ENCODE measurements around the gene TBX20.
"Not testable (repeated sequence)": the region's sequence is repeated elsewhere in the genome, so short reads cannot be mapped to it uniquely, and the experiment has no call there.

The TBX20 gene

DNA sequence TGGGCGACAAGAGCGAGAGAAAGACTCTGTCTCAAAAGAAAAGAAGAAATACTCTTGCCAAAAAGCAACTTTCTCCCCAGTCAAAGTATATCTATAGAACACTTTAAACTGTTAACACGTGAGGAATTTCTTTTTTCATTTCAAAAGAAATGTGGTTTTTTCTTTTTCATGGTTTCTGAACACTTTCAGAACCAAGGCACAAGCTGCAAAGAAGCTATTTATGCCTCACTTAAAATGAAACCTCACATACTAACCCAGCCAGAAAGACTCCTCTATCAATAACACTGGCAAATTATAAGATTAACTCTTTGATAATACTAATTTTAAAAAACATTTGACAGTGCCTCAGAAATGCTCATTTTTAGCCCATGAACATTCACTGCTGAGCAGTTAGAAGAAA lies 20.9 kb downstream of the TBX20 start:
- no peak overlapping the region for H2AFZ ChIP-seq
- H3K27ac ChIP-seq, result no peak overlapping the region
- no peak overlapping the region for H3K4me2 ChIP-seq (ENCODE audit: low read length)
- H3K27me3 ChIP-seq (ENCODE audit: control insufficient read depth, insufficient read depth, low read length), result no peaks in the 10 kb centered on the region
- H3K4me1 ChIP-seq, result no peaks in the 10 kb centered on the region
- H3K4me3 ChIP-seq (ENCODE audit: low read depth, low read length), result no peak overlapping the region
- H3K36me3 ChIP-seq (ENCODE audit: control insufficient read depth, insufficient read depth, low read length), result no peaks in the 10 kb centered on the region
- H3K9me3 ChIP-seq (ENCODE audit: control insufficient read depth, low read length), result no peaks in the 10 kb centered on the region
- no peaks in the 10 kb centered on the region for H3K79me2 ChIP-seq
- H3K9ac ChIP-seq, result no peak overlapping the region
- TF ChIP-seq CTCF (IDR thresholded peaks at IDR 0.05), result no peak

GRCh38 chr7:35231221-35231620 lies 22.7 kb downstream of the TBX20 start:
- not testable (repeated sequence) for H3K36me3 ChIP-seq (ENCODE audit: control insufficient read depth, insufficient read depth, low read length); H3K4me3 ChIP-seq (ENCODE audit: low read depth, low read length); H3K27me3 ChIP-seq (ENCODE audit: control insufficient read depth, insufficient read depth, low read length); H3K4me2 ChIP-seq (ENCODE audit: low read length); H3K4me1 ChIP-seq; H3K27ac ChIP-seq; H3K79me2 ChIP-seq; H3K9ac ChIP-seq; H2AFZ ChIP-seq; H3K9me3 ChIP-seq (ENCODE audit: control insufficient read depth, low read length)

- not testable (repeated sequence) for H3K79me2 ChIP-seq; H3K27me3 ChIP-seq (ENCODE audit: control insufficient read depth, insufficient read depth, low read length); H2AFZ ChIP-seq; H3K27ac ChIP-seq; H3K4me2 ChIP-seq (ENCODE audit: low read length); H3K36me3 ChIP-seq (ENCODE audit: control insufficient read depth, insufficient read depth, low read length); H3K9me3 ChIP-seq (ENCODE audit: control insufficient read depth, low read length); H3K9ac ChIP-seq; H3K4me3 ChIP-seq (ENCODE audit: low read depth, low read length); H3K4me1 ChIP-seq
Measured at GRCh38 chr7:35229116-35229780, 24.7 kb downstream of the TBX20 start.

- H3K9ac ChIP-seq; H3K9me3 ChIP-seq (ENCODE audit: control insufficient read depth, low read length); H3K4me1 ChIP-seq; H3K36me3 ChIP-seq (ENCODE audit: control insufficient read depth, insufficient read depth, low read length); H2AFZ ChIP-seq; H3K27me3 ChIP-seq (ENCODE audit: control insufficient read depth, insufficient read depth, low read length); H3K4me3 ChIP-seq (ENCODE audit: low read depth, low read length); H3K4me2 ChIP-seq (ENCODE audit: low read length); H3K27ac ChIP-seq; H3K79me2 ChIP-seq: not testable (repeated sequence)
Measured at GRCh38 chr7:35228496-35229051, 25.3 kb downstream of the TBX20 start.

DNA sequence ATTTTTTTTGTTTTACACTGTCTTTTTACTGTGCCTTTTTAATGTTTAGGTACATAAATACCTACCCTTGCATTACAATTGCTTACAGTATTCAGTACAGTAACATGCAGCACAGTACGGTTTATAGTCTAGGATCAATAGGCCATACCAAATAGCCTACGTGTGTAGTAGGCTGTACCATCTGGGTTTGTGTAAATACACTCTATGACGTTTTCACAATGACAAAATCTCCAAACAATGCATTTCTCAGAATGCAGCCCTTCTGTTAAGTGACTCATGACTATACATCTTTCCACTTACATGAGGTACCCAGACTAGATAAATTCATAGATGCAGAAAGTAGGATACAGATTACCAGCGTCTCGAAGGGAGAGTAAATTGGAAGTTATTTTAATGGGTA lies 26.5 kb downstream of the TBX20 start:
- not testable (repeated sequence) for H3K9me3 ChIP-seq (ENCODE audit: control insufficient read depth, low read length); H3K4me3 ChIP-seq (ENCODE audit: low read depth, low read length); H3K4me2 ChIP-seq (ENCODE audit: low read length); H3K4me1 ChIP-seq; H3K9ac ChIP-seq; H3K36me3 ChIP-seq (ENCODE audit: control insufficient read depth, insufficient read depth, low read length); H3K79me2 ChIP-seq; H3K27ac ChIP-seq; H3K27me3 ChIP-seq (ENCODE audit: control insufficient read depth, insufficient read depth, low read length); H2AFZ ChIP-seq

DNA sequence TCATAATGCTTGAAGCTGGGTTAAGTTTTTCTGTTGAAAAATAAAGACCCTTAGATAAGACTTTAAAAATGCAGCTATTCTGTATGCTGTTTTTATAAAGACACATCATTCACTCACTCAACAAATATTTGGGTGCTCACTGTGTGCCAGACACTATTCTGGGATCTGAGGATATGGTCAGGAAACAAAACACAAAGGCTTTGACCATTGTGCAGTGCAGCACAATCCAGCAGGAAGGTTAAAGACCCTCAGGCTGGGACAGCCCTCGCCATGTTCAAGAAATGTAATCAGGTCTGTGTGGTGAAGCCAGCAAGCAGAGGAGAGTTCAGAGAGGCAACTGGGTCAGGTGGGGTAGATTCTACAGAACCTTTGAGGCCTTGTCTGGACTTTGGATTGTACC lies 31.5 kb downstream of the TBX20 start:
- not testable (repeated sequence) for H3K9ac ChIP-seq; H3K79me2 ChIP-seq; H3K27me3 ChIP-seq (ENCODE audit: control insufficient read depth, insufficient read depth, low read length); H3K4me3 ChIP-seq (ENCODE audit: low read depth, low read length); H3K9me3 ChIP-seq (ENCODE audit: control insufficient read depth, low read length); H3K4me2 ChIP-seq (ENCODE audit: low read length); H2AFZ ChIP-seq; H3K36me3 ChIP-seq (ENCODE audit: control insufficient read depth, insufficient read depth, low read length); H3K27ac ChIP-seq; H3K4me1 ChIP-seq

GRCh38 chr7:35220176-35220575 lies 33.7 kb downstream of the TBX20 start:
- H3K4me2 ChIP-seq (ENCODE audit: low read length); H3K27ac ChIP-seq; H3K36me3 ChIP-seq (ENCODE audit: control insufficient read depth, insufficient read depth, low read length); H3K9ac ChIP-seq; H3K27me3 ChIP-seq (ENCODE audit: control insufficient read depth, insufficient read depth, low read length); H3K4me3 ChIP-seq (ENCODE audit: low read depth, low read length); H3K79me2 ChIP-seq; H3K9me3 ChIP-seq (ENCODE audit: control insufficient read depth, low read length); H2AFZ ChIP-seq; H3K4me1 ChIP-seq: not testable (repeated sequence)

DNA sequence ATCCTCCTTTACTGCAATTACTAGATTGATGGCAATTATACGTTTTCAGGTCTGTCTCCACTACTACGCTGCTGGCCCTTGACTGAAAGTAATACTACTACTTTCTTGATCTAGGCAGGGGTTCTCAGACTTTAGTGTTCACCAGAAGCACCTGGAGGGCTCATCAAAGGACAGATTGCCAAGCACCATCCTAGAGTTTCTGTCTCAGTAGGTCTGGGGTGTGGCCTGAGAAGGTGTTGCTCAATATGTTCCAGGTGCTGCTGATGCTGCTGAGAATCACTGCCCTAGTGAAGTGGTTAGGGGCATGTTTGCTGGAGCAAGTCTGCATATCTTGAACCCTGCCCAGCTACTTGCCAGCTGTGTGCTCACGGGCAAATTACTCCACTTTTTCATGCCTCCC lies 37.9 kb downstream of the TBX20 start:
- not testable (repeated sequence) for H3K79me2 ChIP-seq; H3K9ac ChIP-seq; H3K27me3 ChIP-seq (ENCODE audit: control insufficient read depth, insufficient read depth, low read length); H3K9me3 ChIP-seq (ENCODE audit: control insufficient read depth, low read length); H3K4me1 ChIP-seq; H3K4me3 ChIP-seq (ENCODE audit: low read depth, low read length); H3K36me3 ChIP-seq (ENCODE audit: control insufficient read depth, insufficient read depth, low read length); H2AFZ ChIP-seq; H3K27ac ChIP-seq; H3K4me2 ChIP-seq (ENCODE audit: low read length)

GRCh38 chr7:35215063-35215462 lies 38.8 kb downstream of the TBX20 start:
- not testable (repeated sequence) for H3K9me3 ChIP-seq (ENCODE audit: control insufficient read depth, low read length); H3K36me3 ChIP-seq (ENCODE audit: control insufficient read depth, insufficient read depth, low read length); H2AFZ ChIP-seq; H3K4me2 ChIP-seq (ENCODE audit: low read length); H3K27ac ChIP-seq; H3K27me3 ChIP-seq (ENCODE audit: control insufficient read depth, insufficient read depth, low read length); H3K4me3 ChIP-seq (ENCODE audit: low read depth, low read length); H3K4me1 ChIP-seq; H3K79me2 ChIP-seq; H3K9ac ChIP-seq

GRCh38 chr7:35206924-35207323 lies 47.0 kb downstream of the TBX20 start:
- not testable (repeated sequence) for H3K4me3 ChIP-seq (ENCODE audit: low read depth, low read length); H3K9ac ChIP-seq; H2AFZ ChIP-seq

More at GRCh38 chr7:35206924-35207323, 47.0 kb downstream of the TBX20 start:
- not testable (repeated sequence) for H3K27me3 ChIP-seq (ENCODE audit: control insufficient read depth, insufficient read depth, low read length); H3K9me3 ChIP-seq (ENCODE audit: control insufficient read depth, low read length); H3K36me3 ChIP-seq (ENCODE audit: control insufficient read depth, insufficient read depth, low read length); H3K79me2 ChIP-seq; H3K4me2 ChIP-seq (ENCODE audit: low read length); H3K4me1 ChIP-seq; H3K27ac ChIP-seq

Data from parathyroid adenoma (tissue), 2 donors.